HG02840 (cell line): ENCODE results near the gene NENF.
"Not testable (repeated sequence)": the region's sequence is repeated elsewhere in the genome, so short reads cannot be mapped to it uniquely, and the experiment has no call there.

Experiments used
- ATAC-seq: cut with Tn5 transposase; IDR thresholded peaks from one replicate; pipeline ENCODE4 v1.9.1; 2021; ENCODE audit warnings: mild to moderate bottlenecking, moderate library complexity, moderate number of reproducible peaks; ENCODE audit not compliant: unreplicated experiment, low FRiP score

NENF gene

DNA sequence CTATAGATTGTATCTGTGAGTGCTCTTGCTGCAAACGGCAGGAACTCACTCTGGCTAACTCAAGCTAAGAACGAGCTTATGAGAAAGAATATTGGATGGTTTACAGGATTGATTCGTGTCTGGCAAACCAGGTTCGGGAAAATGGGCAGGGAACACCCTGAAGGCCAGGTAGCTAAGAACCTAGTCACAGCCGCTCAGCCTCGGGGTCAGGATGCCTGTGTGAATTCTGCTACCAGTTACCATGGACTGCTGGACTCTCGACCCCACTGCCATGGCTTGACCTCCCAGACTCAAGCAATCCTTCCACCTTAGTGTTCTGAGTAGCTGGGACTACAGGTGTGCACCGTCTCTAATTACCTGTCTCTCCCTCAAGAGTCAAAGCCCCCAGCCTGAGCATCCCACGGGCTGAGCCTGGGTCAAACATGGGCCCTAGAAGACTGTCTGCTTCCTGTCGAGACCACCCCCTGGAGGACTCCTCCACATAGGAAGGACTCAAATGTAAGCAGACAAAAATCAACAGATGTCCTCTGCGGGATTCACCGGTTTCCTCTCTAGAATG lies 45.8 kb downstream of the NENF start:
- ATAC-seq, result no peak

DNA sequence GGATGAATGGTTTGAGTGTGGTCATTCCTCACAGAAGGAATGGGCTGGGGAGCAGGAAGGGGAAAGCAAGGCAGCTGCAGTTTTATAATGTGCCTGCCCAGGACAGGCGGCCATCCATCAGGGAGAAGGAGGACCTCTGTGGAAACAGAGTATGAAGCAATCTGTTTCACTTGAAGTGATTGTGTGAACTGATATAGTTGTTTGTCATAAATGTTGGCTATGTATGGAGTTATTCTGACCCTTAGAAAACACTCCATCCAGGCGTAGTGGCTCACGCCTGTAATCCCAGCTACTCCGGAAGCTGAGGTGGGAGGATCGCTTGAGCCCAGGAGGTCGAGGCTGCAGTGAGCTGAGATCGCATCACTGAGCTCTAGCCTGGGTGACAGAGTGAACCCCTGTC lies 46.5 kb downstream of the NENF start:
- no peak for ATAC-seq

DNA sequence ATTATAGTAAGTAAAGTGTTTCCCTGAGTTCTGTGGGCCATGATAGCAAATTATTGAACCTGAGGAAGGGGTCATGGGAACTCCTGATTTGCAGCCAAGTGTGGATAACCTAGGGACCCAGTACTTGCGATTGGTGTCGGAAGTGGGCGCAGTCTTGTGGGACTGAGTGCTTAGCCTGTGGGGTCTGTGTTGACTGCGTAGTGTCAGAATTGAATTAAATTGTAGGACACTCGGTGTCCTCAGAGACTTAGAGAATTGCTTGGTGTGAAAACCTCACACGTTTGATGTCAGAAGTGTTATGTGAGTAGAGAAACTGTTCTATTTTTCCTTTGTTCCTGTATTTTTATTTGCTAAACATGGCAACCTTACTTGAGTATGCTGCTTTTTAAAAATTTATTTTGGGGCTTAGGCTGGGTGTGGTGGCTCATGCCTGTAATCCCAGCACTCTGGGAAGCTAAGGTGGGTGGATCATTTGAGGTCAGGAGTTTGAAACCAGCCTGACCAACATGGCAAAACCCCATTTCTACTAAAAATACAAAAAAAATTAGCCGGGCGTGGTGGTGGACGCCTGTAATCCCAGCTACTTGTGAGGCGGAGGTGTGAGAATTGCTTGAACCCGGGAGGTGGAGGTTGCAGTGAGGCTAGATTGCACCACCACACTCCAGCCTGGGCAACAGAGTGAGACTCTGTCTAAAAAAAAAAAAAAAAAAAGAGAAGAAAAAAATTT lies 48.2 kb downstream of the NENF start:
- not testable (repeated sequence) for ATAC-seq

DNA sequence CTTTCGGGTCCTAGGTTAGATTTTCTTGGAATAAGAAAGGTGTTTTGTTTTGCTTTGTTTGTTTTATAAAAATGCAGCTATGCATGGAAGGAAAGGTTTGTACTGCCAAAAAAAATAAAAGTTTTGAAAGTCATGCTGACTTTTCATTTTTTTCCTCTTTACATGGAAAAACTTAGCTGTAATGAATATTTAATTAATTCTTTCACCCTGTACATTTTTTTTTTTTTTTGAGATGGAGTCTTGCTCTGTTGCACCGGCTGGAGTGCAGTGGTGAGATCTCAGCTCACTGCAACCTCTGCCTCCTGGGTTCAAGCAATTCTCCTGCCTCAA lies 48.7 kb downstream of the NENF start:
- ATAC-seq, result no peak

DNA sequence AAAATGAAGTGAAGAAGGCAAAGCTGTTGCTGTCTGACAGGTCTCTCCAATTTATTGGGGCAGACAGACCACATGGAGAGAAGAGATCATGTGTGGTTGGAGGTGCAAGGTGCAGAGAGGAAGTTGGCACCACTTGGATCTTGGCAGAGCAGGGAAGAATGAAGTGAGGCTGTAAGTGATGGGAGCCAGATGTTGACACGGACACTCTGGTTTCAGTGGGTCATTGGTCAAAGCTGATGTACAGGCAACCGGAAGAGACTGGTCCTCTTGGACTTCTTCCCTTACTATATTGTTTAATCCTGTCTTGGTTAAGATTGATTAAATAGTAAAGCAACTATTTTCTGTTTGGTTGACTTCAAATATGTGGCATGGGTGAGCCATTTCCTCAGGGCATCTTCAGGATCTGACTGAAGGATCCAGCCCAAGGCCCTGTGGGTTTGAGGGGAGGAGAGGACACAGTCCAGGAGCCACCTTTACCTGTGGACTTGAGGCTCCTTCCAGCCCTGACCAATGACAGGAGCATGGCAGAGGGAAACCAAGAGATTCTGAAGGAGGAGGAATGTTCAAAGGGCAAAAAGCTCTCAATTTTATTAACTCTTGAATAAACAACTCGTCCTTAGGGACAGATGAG lies 49.4 kb downstream of the NENF start:
- no peak for ATAC-seq

DNA sequence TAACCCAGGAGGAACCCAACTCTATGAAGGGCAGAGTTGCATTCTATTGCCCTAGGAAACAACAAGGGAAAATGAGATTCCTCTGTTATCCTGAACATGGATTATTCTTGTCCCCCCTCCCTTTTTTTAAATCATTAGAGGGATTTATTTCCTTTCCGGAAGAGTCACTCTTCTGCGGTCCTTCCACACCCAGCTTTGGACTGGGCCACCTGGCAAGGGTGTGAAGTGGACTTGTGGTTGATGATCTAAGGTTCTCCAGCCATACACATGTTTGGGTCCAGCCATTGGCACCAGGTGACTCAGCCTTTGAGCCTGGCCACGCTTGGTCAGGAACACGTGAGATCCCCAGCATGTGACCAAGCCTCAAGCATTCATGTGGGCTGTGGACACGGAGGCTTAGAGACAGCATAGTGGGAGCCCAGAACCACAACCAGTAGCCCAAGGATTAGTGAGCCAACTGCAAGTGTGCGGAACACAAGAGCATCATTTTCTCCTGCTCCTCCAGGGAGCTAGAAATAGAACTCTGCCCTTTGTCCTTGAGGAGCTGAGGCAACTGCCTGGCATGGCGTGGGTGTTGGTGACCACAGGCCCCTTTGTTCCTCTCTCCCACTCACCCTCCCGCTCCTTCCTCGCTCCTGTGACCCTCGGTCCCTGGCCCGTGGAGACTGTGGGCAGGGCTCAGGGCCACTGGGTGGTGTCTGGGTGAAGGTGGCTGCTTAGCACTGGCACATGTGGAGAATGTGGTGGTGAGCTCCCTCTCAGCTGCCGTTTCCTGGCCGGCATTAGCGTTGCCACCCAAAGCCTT lies 50.1 kb downstream of the NENF start:
- ATAC-seq, result no peak

DNA sequence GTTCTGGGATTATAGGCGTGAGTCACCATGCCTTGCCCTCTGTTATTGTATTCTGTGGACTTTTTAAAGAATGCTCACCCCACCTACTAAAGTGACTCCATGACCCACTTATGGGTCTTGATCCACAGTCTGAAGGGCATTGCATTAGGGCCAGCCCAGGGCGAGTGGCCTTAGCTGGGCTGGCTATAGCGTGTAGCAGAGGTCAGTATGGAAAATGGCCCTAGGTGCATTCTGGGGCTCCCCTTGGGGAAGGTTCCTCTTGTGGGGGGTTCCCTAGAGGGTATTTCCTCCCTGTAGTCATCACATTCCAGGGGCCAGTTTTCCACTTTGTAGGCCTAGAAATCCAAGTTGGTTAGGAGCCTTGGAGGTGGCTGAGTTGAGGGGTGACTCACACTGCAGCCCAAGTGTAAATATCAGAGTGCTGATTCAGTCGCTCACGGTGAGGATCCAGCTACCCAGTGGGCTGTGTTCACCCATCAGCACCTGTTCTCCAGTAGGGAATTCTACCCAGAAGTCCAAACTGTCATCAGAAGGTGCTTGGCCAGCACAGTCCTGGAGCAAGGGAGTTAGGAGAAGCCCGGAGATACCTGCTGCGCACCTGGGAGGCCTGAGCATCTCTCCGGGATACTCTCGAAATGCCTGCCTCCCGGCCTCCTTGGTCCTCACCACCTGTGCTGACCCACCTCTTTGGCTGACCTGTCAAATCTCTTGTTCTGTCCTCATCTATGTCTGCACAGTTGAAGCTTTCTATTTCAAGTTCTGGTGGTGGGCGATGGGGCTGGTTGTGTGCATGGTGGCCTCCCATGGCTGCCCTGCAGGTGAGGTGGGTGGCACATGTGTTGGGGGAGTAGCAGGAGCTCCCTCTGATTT lies 52.2 kb downstream of the NENF start:
- ATAC-seq, result no peak

DNA sequence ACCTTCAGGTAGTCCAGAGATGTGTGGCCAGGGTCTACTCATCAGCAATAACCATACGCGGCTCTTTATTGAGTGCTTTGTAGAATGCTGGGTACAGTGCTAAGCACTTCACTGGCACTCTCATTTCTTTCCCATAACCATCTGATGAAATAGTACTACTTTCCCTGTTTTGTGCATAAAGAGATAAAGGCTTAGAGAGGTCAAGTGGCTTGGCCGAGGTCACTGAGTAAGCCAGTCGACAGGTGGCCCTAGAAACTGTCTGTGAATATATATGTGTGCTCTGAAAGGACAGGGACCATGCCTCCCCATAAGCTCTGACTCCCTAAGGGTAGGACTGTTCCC lies 52.8 kb downstream of the NENF start:
- ATAC-seq, result no peak

DNA sequence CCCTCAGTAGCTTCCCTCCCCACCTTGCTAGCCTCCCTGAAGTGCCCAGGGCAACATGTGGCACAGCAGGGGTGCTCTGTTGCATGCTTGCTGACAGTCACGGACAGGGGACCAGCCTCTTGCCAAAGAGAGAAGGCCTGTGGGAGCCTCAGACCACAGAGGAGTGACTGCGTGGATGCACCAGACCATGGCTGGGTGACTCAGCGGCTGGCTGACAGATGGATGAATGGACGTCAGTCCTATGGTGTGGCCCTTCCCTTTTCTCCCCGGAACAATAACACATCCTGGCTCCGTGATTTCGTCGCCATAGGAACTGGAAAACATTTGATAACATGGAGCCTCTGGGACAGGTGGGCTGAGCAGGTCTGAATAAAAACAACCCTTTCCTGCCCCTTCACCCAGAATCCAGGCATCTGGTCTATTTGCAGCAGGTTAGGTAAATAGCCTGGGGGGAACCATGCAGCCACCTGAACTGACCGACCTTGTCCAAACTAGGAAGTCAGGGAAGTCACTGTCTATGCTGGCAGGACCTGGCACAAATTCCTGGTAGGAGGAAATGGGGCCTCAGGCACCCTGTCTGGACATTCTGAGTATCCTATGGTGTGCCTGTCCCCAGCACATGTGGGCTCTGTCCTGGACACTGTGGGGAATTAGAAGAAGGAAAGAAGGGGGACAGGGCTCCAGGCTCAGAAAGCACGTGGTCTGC lies 53.3 kb downstream of the NENF start:
- no peak for ATAC-seq

DNA sequence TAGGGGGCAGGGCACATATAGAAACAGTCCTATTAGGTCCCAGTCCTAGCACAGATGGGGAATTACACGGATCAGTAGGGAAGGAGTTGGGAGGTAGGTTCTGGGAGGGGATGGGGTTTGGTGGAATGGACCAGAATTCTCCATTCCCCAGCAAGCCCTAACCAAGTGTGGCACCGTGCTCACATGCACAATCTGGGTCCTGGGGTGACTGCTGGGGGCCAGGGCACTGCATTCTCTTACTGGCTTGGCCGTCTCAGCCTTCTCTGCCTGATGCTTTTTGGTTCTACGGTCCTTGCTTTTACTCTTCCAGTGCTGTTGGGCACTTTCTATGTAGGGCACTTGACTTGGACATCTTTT lies 53.9 kb downstream of the NENF start:
- ATAC-seq, result no peak

DNA sequence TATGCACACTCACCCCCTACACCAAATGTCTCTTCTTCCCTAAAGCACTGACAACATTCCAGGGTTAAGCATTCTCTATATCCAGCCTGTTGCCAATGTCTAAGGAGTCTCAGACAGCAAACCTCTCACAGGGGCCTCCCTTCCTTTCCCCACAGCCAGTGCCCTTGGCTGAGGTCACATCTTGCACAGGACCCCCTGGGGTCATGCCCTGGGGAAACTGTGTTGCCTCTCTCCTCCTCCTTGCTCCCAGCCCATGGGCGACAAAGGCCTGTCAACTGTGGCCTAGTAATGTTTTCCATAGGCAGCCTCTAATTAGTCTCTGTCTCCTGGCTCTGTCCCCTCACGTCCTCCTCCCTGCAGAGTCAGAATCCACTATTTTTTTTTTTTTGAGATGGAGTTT lies 54.6 kb downstream of the NENF start:
- ATAC-seq, result no peak

DNA sequence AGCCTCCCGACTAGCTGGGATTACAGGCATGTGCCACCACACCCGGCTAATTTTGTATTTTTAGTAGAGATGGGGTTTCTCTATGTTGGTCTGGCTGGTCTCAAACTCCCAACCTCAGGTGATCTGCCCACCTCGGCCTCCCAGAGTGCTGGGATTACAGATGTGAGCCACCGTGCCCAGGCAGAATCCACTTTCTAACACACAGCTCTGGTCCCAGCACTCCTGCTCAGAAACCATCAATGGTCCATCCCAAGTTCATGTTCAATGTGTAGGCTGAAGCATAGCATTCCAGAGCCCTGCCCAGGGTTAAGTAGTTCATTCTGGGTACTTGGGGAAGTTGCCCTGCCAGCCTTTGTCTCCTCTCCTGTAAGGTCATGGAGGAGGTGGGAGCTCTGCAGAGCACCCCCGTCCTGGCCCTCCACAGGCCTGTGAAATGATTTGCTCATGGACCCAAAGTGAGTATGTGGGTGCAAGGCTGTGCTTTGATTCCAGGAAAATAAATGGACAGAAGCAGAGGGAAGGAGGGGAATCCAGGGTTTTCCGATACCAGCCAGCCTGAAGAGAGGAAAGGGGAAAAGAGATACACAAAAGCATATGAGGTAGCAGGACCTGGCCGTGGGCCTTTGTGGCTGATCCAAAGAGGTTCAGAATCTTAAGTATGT lies 55.2 kb downstream of the NENF start:
- peak; percentile 12 for ATAC-seq

DNA sequence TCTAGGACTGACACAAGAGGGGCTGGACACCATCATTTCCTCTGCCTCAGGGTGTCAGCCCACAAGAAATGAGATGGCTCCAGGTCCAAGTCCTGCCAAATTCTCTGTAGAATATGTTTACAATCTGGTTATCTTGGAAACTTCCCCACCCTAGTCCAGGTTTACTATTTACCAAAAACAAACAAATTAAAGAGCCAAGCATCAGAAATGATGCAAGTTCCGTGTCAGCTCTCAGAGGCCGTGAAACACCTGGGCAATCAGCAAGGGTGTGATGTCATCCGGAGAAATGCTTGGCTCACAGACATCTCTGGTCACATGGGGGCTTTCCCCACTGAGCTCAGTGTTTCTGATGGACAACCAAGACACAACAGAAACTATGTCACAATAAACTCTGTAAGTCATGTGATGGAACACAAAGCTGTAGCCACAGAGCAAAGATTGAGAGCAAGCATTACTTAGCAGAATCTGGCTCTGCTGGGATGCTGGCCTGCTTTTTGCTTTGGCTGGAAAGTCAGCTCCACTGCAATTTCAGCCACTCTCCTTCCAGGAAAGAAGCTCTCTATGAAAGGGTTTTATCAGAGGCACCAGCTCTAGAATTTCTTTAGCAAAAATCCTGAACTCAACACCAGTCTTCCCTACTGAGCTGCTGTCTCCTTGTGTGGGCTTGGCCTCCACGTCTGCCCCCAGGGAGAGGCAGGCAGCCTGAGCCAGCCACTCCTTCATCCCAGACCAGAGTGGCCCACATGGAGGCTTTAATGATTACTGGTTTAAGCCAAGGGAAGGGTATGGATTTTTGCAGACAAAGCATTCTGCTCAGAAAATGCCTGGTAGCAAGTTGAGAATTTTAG lies 55.9 kb downstream of the NENF start:
- peak; percentile 50 for ATAC-seq

DNA sequence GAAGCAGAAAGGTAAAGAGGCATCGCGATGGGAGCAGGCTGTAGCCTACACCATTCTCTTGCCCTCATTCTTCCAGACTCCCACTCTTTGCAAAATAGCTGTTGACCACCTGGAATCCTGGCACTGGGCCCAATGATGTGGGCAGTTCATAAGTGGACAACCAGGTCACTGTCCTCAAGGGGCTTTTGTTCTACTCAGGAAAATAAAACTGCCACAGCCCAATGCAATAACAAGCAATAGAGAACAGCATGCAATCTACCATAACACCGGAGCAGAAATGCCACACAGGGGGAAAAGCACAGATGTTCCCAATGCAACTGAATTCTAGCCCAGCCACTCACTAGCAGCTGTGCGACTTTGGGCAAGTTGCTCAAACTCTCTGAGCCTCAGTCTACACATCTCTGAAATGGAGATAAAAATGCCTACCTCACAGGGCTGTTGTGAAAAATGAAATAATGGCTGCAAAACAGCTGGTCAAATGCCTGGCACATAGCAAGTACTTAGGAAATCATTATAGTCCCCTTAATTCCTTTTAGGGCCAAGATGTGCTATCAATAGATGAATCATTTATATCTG lies 56.7 kb downstream of the NENF start:
- no peak for ATAC-seq

DNA sequence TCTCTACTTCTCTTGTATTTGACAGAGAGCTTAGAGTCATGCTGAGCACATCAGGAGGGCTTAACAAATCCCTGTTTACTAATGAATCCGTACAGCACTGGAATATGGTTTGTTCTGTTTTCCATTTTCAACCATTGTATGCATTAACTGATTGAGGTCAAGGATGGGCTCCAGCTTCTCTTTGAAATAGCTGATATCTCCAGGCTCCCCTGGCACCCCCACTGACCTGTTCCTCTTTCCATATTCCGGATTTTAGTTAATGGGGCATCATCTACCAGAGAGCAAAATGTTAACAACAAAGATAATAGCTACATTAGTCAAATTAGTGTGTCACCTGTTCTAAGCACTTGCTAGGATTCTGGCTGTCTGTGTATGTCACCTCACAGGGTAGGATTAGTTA lies 57.6 kb downstream of the NENF start:
- no peak for ATAC-seq

DNA sequence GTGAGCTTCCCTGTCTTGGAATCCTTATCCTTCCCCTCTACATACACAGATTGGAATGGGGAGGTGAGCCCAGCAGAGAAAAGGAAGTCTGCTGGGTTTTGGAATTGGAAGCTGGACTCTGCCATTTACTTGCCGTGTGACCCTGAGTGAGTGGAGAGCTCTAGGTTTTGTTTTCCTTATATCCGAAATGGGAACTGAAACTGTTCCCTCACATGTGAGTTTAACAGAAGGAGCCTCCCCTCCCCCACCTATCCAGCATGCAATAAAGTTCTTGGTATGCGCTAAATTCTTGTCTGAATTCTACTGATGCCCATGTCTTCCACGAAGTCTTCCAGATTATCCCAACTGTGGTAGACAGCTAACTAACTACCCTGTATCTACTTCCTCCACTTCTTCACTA lies 58.7 kb downstream of the NENF start:
- ATAC-seq, result no peak
